Endothelial cell (in vitro differentiated cells): ENCODE data around the gene DOCK1. TPM values are rescaled to one million over a fixed set of nuclear protein-coding genes. Genes with fewer than 3 reads are reported as not detected.

Experiments used
- DNase-seq: peaks from one replicate; pipeline ENCODE4 v3.0.0; 2021; ENCODE audit warnings: low spot score
- H3K27ac Mint-ChIP-seq: one replicate; pipeline ENCODE4 v1.8.0; 2021; ENCODE audit warnings: mixed read lengths, inconsistent platforms; ENCODE audit not compliant: unreplicated experiment
- H3K27me3 Mint-ChIP-seq: one replicate; pipeline ENCODE4 v1.8.0; 2021; ENCODE audit warnings: mild to moderate bottlenecking, moderate library complexity, mixed read lengths, inconsistent platforms; ENCODE audit not compliant: unreplicated experiment
- H3K36me3 Mint-ChIP-seq: one replicate; pipeline ENCODE4 v1.8.0; 2021; ENCODE audit warnings: mild to moderate bottlenecking, low read depth, mixed read lengths, inconsistent platforms; ENCODE audit not compliant: unreplicated experiment
- H3K4me1 Mint-ChIP-seq: one replicate; pipeline ENCODE4 v1.8.0; 2021; ENCODE audit warnings: mild to moderate bottlenecking, mixed read lengths, inconsistent platforms; ENCODE audit not compliant: unreplicated experiment
- H3K4me3 Mint-ChIP-seq: one replicate; pipeline ENCODE4 v1.8.0; 2021; ENCODE audit warnings: mild to moderate bottlenecking, mixed read lengths, inconsistent platforms; ENCODE audit not compliant: unreplicated experiment
- H3K9me3 Mint-ChIP-seq: one replicate; pipeline ENCODE4 v1.8.0; 2021; ENCODE audit warnings: mixed read lengths, inconsistent platforms; ENCODE audit not compliant: unreplicated experiment
- CTCF ChIP-seq: fragments of 200-600 bp; sonication (generic); IDR thresholded peaks from one replicate; pipeline ENCODE4 v1.5.0; 2021; ENCODE audit warnings: antibody characterized with exemption; ENCODE audit not compliant: unreplicated experiment
- total RNA-seq: library from RNA; stranded (reverse); fragmentation: NEBNext Ultra II Directional; extraction: Animal tissue kit (Norgen Biotek cat#: 25700); gene quantifications from one replicate; pipeline ENCODE4 v1.2.1, GENCODE V29; 2021; ENCODE audit not compliant: unreplicated experiment

Gene DOCK1
- total RNA-seq, 1 donor from 2014 or later = 116 TPM

DNA sequence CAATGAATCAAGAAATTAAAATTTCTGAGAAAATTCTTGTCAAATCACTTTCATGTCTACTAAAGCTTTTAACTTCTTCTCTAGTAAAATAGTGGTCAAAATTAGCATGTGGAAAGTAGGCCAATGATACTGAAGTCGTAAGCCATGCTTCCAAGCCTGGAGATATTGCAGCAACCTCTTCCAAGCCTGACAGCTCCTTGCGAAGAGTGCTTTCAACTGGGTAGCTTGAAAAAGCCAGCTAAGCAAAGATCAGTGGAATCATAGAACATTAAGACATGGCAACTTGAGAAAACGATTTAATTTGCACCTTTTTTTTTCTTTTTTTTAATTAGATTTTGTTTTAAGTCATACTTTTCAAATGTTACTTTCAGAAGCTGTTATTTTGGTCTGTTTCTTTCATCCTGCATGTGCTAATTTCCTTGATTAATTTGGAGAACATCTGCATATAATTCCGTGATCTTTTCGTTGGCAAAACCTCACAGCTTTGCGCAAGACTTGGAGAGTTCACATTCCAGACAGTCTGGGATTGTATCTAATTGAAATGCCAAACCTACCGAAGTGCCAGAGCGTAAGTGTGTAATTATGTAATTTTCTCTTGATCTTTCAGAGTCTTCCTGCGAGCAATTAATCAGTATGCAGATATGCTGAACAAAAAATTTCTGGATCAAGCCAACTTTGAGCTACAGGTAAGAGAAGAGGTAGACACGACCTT lies 433.3 kb downstream of the DOCK1 start:
- H3K36me3 Mint-ChIP-seq = no peaks in the 10 kb centered on the region
- H3K4me1 Mint-ChIP-seq = peaks cover 10% of the 10 kb centered on the region
- H3K27ac Mint-ChIP-seq = no peak overlapping the region
- TF ChIP-seq CTCF = no peak
- no peaks in the 10 kb centered on the region for H3K9me3 Mint-ChIP-seq
- H3K4me3 Mint-ChIP-seq = no peak overlapping the region
- H3K27me3 Mint-ChIP-seq = no peaks in the 10 kb centered on the region
- DNase-seq = no peak

GRCh38 chr10:127343821-127344220 lies 438.6 kb downstream of the DOCK1 start:
- peaks cover 9% of the 10 kb centered on the region for H3K36me3 Mint-ChIP-seq
- no peak overlapping the region for H3K4me3 Mint-ChIP-seq
- peaks cover 9% of the 10 kb centered on the region for H3K4me1 Mint-ChIP-seq
- no peak overlapping the region for H3K27ac Mint-ChIP-seq
- H3K9me3 Mint-ChIP-seq = no peaks in the 10 kb centered on the region
- DNase-seq = no peak
- H3K27me3 Mint-ChIP-seq = no peaks in the 10 kb centered on the region
- TF ChIP-seq CTCF = no peak

DNA sequence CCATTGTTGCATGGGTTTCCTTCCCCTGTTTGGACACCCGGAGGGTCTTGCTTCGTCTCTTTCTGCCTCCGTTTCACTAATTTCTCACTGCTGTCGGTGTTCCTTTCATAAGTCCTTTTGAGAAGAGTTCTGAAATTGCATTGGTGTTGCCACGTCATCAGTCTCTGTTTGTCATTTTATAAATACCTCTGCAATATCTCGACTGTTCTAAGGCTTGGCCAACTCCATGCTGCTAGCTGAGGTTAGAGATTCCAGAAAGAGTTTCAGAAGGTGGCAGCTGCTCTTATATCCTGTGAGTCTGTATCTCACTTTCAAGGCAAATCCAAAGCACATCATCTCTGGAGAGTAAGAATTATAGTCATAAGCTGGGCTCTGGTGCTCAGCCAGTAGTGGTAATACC lies 439.1 kb downstream of the DOCK1 start:
- no peaks in the 10 kb centered on the region for H3K27me3 Mint-ChIP-seq
- no peak for TF ChIP-seq CTCF
- no peak for DNase-seq
- H3K4me1 Mint-ChIP-seq = peaks cover 7% of the 10 kb centered on the region
- H3K9me3 Mint-ChIP-seq = no peaks in the 10 kb centered on the region
- peaks cover 9% of the 10 kb centered on the region for H3K36me3 Mint-ChIP-seq
- no peak overlapping the region for H3K4me3 Mint-ChIP-seq
- H3K27ac Mint-ChIP-seq = no peak overlapping the region

- H3K4me1 Mint-ChIP-seq = peaks cover 7% of the 10 kb centered on the region
Observed at GRCh38 chr10:127345231-127345965, 440.2 kb downstream of the DOCK1 start.

More at GRCh38 chr10:127345231-127345965, 440.2 kb downstream of the DOCK1 start:
- Mint-ChIP-seq H3K4me3 (no peak overlapping the region), H3K9me3 (no peaks in the 10 kb centered on the region), H3K27me3 (peaks cover 2% of the 10 kb centered on the region), H3K27ac (no peak overlapping the region), H3K36me3 (peaks cover 12% of the 10 kb centered on the region)
- DNase-seq = no peak
- no peak for TF ChIP-seq CTCF
